PFSK-1 (cell line): ENCODE data around the gene RMP24.

Source experiments
- FOXP2 ChIP-seq: optimal IDR thresholded peaks from 2 replicates; pipeline ENCODE3; 2011; ENCODE audit warnings: borderline replicate concordance, control low read depth, inconsistent platforms; ENCODE audit not compliant: insufficient read depth; ENCODE audit errors: extremely low read length, extremely low read depth
- POLR2AphosphoS5 ChIP-seq: IDR thresholded peaks from 2 replicates; pipeline ENCODE4 v1.6.1; 2012; ENCODE audit warnings: low read depth, mild to moderate bottlenecking, control low read depth, low read length, moderate library complexity
- REST ChIP-seq, 2 experiments: IDR thresholded peaks; 2 replicates each; pipeline versions ENCODE4 v1.6.1 to v1.8.0; 2011 to 2012; ENCODE audit warnings: low read depth in 2 of 2, low read length in 2 of 2, control low read depth in 1 of 2, inconsistent platforms in 1 of 2, mild to moderate bottlenecking in 1 of 2, moderate library complexity in 1 of 2; ENCODE audit not compliant: insufficient read depth in 1 of 2
- SIN3A ChIP-seq: IDR thresholded peaks from 2 replicates; pipeline ENCODE4 v1.6.1; 2012; ENCODE audit warnings: mild to moderate bottlenecking, low read length, moderate library complexity, borderline replicate concordance; ENCODE audit not compliant: insufficient read depth
- TAF1 ChIP-seq: IDR thresholded peaks from 2 replicates; pipeline ENCODE4 v1.6.1; 2012; ENCODE audit warnings: low read length, control low read depth, borderline replicate concordance; ENCODE audit not compliant: insufficient read depth

RMP24 gene

GRCh38 chr18:35938562-35938961 lies 33.9 kb upstream of the RMP24 start:
- TF ChIP-seq FOXP2: no peak
- TF ChIP-seq TAF1: no peak
- no peak for TF ChIP-seq SIN3A
- no peak for TF ChIP-seq REST (IDR thresholded peaks at IDR 0.05; ENCODE audit: insufficient read depth in 1 of 2, low read depth in 2 of 2, low read length in 2 of 2)
- no peak for TF ChIP-seq POLR2AphosphoS5

- no peak for TF ChIP-seq SIN3A
- no peak for TF ChIP-seq REST (IDR thresholded peaks at IDR 0.05; ENCODE audit: insufficient read depth in 1 of 2, low read depth in 2 of 2, low read length in 2 of 2)
- TF ChIP-seq TAF1: no peak
- TF ChIP-seq FOXP2: no peak
- no peak for TF ChIP-seq POLR2AphosphoS5
These were observed 33.3 kb upstream of the RMP24 start for GRCh38 chr18:35939138-35939537.

- TF ChIP-seq POLR2AphosphoS5 (no peak), FOXP2 (no peak), REST (IDR thresholded peaks at IDR 0.05; ENCODE audit: insufficient read depth in 1 of 2, low read depth in 2 of 2, low read length in 2 of 2) (no peak), TAF1 (no peak), SIN3A (no peak)
These were observed 31.2 kb upstream of the RMP24 start for GRCh38 chr18:35941299-35941698.

GRCh38 chr18:35942133-35942532 lies 30.3 kb upstream of the RMP24 start:
- no peak for TF ChIP-seq REST (IDR thresholded peaks at IDR 0.05; ENCODE audit: insufficient read depth in 1 of 2, low read depth in 2 of 2, low read length in 2 of 2)
- TF ChIP-seq TAF1: no peak
- TF ChIP-seq FOXP2: no peak
- TF ChIP-seq SIN3A: no peak
- TF ChIP-seq POLR2AphosphoS5: no peak

- TF ChIP-seq SIN3A (no peak), TAF1 (no peak), REST (IDR thresholded peaks at IDR 0.05; ENCODE audit: insufficient read depth in 1 of 2, low read depth in 2 of 2, low read length in 2 of 2) (no peak), POLR2AphosphoS5 (no peak), FOXP2 (no peak)
These were observed 29.8 kb upstream of the RMP24 start for GRCh38 chr18:35942661-35943060.
